Kidney capillary endothelial cell (primary cell): Measurements from ENCODE around the gene NPIPA8.
"Not testable (repeated sequence)": the region's sequence is repeated elsewhere in the genome, so short reads cannot be mapped to it uniquely, and the experiment has no call there.

Experiments used
- DNase-seq: peaks from one replicate; pipeline ENCODE4 v3.0.0-alpha.2; 2018; ENCODE audit warnings: low spot score

Gene NPIPA8

DNA sequence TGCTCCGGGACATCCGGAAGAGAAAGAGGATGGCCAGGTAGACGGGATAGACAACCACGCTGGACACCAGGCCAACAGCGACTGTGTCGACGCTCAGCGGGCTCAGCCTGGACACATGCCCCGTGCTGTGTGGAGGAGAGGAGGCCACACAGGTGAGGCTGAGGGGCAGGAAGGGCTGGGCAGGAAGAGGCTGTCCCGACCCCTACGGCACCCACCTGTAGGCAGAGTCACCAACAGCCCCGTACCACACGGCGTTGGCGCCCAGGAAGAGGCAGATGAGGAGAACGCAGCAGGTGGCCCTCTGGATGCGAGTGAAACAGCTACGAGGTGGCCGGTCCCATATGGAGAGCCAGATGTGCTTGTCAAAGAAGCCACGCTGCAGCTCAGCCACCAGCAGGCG, at the start of gene NPIPA8:
TSS of gene NPIPA8 (minus strand) at position 101 of the 400 bp plus-strand sequence. CDS start 4,074 bp downstream, outside the sequence.
- not testable (repeated sequence) for DNase-seq

DNA sequence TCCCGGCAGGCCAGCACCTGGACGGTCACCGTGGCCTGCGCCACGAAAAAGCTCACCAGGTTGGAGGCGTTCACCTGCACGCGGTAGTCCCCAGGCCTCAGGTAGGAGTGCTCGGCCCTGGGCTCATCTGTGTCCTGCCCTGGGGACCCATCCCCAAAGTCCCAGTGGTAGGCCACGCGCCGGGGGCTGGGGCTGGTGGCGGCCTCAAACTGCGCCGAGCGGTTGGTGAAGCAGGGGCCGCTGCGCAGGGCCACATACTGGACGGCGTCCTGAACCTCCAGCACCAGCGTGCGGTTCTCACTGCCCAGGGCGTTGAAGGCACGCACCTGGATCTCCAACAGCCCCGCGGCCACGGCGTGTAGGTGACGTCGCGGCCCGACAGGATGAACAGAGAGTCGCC, 48.7 kb upstream of the NPIPA8 start:
- DNase-seq, result not testable (repeated sequence)

DNA sequence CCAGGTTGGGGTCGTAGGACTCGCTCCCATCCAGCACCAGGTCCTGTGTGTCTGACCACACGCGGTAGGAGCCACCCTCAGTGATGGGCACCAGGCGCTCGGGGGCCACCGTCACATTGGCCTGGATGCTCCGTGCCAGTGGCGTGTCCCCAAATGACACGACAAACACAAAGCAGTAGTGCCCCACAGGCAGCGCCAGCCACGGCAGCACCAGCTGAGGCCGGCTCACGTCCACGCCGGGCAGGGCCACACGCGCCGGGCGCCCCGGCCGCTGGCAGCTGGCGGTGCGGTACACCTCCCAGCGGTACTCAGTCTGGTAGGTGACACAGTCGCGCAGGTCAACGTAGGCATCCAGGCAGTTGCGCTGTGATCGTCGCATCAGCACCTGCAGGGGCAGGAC, 48.3 kb upstream of the NPIPA8 start:
- not testable (repeated sequence) for DNase-seq

- not testable (repeated sequence) for DNase-seq
Measured at GRCh38 chr16:18384098-18384636, 47.6 kb upstream of the NPIPA8 start.

- DNase-seq, result not testable (repeated sequence)
Measured at GRCh38 chr16:18382696-18383095, 46.2 kb upstream of the NPIPA8 start.

DNA sequence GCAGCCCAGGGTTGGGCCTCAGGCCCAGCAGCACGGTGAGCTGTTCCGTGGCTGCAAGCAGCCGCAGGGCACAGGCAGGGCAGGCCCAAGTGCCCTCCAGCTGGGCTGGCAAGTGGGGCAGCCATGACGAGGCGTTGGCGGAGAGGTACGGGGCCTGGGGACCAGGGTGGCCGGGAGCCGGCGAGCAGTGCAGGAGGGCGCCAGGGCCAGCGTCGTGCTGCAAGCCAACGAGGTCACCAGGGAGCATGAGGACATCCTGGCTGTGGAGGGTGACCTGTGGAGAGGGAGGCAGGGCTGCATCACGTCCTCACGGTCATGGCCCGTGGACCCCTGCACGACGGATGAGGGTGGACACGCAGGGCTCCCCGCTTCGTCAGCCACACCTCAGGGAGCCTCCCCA, 11.2 kb upstream of the NPIPA8 start:
- DNase-seq, result not testable (repeated sequence)

DNA sequence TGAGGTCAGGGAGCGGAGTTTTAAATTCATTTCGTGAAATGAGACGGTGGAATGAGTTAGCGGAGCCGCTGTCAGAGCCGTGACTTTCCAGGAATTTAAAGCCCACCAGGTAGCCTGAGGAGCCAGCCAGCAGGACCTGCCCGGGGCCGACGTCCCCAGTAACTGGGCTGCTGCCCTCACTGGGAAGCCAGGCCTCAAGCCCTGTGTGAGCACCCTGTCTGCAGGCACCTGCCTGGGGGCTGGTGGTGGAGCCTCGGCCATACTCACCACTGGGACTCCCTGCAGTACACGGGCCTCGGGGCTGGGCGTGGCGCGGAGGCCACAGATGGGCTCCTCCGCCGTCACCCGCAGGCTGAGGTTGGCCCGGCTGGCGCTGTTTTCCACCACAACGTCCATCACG, 10.5 kb upstream of the NPIPA8 start:
- not testable (repeated sequence) for DNase-seq

DNA sequence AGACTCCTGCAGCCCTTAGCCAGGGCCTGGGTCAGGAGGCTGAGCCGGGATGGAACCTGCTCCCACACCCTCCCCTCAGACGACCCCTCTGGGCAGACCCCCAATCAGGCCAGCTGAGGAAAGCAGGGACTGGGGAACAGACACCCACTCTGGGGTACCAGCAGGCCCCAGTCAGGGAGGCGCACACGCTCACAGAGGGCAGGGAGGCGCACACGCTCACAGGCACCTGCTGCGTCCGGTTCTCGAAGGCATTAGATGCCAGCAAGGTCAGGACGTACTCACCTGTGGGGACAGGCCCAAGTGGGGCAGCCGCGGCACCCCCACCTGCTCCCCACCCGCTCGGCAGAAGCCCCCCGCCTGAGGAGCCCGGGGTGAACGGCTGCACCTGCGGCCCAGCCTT, 8.1 kb upstream of the NPIPA8 start:
- DNase-seq, result not testable (repeated sequence)

DNA sequence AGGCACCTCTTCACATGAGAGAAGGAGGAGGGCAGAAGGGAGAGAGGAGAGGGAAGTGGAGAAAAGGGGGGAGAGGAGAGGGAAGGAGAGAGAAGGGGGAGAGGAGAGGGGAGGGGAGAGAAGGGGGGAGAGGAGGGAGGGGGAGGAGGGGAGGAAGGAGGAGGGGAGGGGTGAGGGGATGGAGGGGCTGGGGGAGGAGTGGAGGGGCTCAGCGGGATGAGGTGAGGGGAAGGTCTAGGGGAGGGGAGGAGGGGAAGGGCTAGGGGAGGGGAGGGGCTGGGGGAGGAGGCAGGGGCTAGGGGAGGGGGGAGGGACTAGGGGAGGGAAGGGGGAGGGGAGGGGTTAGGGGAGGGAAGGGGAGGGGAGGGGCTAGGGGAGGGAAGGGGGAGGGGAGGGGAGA, 5.5 kb upstream of the NPIPA8 start:
- not testable (repeated sequence) for DNase-seq

DNA sequence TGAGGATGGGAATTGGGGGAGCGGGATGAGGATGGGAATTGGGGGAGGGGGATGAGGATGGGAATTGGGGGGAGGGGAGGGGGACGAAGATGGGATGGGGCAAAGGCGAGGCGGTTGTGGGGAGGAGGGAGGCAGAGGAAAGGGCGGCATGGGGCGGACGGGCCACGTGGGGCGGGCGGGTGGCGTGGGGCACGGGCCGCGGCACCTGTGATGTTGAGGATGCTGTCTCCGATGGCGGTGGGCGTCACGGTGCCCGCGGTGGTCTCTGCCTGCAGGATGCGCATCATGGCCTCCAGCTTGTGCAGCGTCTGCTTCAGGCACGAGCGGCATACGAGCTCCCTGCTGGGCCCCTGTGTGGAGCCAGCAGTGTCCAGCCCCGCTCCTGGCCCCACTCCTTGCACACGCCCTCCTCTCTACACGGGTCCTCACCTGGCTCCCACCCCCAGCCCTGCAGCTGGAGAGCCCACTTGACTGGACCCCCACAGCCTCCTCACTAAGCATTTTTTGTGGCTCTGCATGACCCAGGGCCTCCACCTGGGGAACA, 5.0 kb upstream of the NPIPA8 start:
- not testable (repeated sequence) for DNase-seq

DNA sequence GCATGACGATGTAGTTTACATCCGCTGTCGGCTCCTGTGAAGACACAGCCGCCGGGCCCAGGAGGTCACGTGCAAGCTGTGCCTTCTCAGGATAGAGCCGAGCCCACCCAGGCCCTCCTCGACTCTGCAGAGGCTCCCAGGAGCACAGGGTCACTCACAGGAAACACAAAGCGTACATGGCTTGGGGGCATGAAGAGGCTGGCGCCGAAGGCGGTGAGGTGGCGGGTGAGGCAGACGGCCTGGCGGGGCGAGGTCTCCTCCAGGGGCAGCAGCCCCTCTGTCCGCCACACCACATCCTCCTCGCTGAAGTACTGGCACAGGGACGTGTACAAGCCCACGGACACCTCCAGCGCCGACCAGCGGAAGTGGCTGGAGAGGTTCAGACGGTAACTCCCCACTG, 2.7 kb upstream of the NPIPA8 start:
- DNase-seq, result not testable (repeated sequence)

GRCh38 chr16:18311811-18312210, 24.7 kb downstream of the NPIPA8 start:
- not testable (repeated sequence) for DNase-seq

DNA sequence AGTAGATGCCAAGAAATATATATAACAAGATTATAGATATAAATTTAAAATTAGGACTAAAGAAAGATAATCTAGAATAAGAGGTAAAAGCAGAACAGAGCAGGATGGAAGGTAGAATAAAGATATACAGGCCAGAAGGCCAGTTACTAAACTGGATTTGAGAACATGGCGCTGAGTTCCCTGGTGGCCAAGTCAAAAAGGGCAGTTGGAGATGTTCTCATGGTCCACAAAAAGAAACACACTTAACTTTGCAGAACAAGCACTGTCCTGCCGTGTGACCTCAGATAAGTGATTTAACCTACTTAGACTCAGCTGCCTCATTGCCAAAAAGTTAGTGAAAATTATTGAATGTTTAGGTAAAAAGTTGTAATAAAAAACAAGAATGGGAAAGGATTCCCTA, 27.4 kb downstream of the NPIPA8 start:
- DNase-seq, result not testable (repeated sequence)

DNA sequence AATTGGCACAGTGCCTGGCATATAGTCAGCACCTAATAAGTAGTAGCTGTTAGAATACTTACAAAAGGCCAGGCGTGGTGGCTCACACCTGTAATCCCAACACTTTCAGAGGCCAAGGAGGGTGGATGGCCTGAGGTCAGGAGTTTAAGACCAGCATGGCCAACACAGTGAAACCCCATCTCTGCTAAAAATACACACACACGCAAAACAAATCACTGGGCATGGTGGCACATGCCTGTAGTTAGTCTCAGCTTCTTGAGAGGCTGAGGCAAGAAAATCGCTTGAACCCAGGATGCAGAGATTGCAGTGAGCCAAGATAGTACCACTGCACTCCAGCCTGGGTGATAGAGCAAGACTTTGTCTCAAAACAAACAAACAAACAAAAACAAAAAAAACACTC, 29.3 kb downstream of the NPIPA8 start:
- DNase-seq, result not testable (repeated sequence)

DNA sequence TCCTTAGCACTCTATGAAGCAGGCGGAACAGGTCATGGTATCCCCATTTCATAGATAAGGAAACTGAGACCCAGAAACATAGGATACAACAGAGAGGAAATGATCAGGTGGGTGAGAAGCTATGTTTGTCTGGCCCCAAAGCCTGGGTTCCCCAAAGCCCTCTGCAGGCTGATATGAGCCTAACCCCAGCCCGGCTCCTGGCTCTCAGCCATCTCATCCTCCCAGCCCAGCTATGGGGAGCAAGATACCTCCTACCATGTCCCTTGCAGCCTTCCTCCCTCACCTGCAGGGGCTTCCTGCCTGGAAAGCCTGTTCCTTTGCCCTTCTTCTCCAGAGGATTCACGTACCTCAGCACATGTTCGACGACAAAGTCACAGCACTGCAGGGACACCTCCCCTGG, 30.5 kb downstream of the NPIPA8 start:
- not testable (repeated sequence) for DNase-seq

- not testable (repeated sequence) for DNase-seq
Measured at GRCh38 chr16:18303059-18303706, 33.4 kb downstream of the NPIPA8 start.

GRCh38 chr16:18297714-18298113, 38.8 kb downstream of the NPIPA8 start:
- DNase-seq, result not testable (repeated sequence)

GRCh38 chr16:18296931-18297330, 39.6 kb downstream of the NPIPA8 start:
- not testable (repeated sequence) for DNase-seq

- not testable (repeated sequence) for DNase-seq
Measured at GRCh38 chr16:18294371-18294770, 42.2 kb downstream of the NPIPA8 start.

GRCh38 chr16:18293337-18293956, 43.1 kb downstream of the NPIPA8 start:
- DNase-seq, result not testable (repeated sequence)

GRCh38 chr16:18290959-18291358, 45.6 kb downstream of the NPIPA8 start:
- not testable (repeated sequence) for DNase-seq

- not testable (repeated sequence) for DNase-seq
Measured at GRCh38 chr16:18286342-18286741, 50.2 kb downstream of the NPIPA8 start.

- not testable (repeated sequence) for DNase-seq
Measured at GRCh38 chr16:18280319-18280718, 56.2 kb downstream of the NPIPA8 start.
